ENCODE data around the gene NHS.

DNA sequence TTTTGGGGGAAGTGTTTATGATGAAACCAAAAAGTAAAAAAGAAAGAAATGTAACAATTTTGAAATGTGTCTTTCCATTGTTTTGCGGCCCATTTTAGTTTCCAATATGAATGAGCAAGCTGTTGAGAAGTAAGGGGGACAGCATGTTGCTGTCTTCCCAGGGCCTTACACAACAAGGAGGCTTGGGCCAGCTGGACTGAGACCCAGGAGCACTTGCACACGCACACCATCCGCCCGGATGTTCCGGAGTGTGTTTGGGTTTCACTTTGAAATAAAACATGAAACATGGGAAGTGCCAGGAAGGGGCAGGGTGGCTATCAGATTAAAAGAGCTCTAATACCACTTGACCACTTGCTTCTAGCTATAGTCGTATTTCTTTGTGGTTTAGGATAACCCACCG is 144.4 kb downstream of the NHS start:
- TF ChIP-seq, protein P1, sequence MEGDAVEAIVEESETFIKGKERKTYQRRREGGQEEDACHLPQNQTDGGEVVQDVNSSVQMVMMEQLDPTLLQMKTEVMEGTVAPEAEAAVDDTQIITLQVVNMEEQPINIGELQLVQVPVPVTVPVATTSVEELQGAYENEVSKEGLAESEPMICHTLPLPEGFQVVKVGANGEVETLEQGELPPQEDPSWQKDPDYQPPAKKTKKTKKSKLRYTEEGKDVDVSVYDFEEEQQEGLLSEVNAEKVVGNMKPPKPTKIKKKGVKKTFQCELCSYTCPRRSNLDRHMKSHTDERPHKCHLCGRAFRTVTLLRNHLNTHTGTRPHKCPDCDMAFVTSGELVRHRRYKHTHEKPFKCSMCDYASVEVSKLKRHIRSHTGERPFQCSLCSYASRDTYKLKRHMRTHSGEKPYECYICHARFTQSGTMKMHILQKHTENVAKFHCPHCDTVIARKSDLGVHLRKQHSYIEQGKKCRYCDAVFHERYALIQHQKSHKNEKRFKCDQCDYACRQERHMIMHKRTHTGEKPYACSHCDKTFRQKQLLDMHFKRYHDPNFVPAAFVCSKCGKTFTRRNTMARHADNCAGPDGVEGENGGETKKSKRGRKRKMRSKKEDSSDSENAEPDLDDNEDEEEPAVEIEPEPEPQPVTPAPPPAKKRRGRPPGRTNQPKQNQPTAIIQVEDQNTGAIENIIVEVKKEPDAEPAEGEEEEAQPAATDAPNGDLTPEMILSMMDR (IDR thresholded peaks at IDR 0.05): no peak
- no peak for TF ChIP-seq POLR2A (IDR thresholded peaks at IDR 0.05)
